Measurements from ENCODE around the gene MMP8.

MMP8 gene

DNA sequence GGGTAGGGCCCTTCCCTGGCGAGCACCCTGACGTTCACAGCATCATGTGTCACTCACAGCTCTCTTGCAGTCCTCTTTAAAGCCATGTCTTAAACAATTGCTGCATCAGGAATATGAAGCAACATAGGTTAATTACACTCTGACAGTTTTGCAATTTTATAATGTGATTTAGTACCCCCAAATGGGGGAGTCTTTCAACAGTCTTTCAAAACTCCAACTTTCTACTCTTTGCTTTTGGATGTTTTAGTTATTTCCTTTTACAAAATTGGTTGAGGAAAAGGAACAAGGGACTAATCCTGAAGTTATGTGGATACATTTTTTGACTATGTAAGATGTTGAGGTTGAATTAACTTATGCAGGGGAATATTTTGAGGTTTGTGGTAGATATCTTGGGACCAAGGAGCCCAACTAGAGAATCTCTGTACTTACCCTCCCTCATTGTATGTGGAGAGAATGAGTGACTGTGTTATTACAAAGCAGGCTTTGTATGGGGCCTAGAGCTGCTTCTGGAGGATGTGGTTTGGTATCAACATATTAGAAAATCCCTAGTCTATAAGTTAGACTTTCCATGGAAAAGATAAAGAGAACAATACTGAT lies at the start of gene MMP8:
Gene MMP8, minus strand, starts transcription at position 51 of the 597 bp plus-strand sequence. CDS start 99 bp downstream, outside the sequence.
- H3K9ac ChIP-seq (ENCODE audit: low read length in 5 of 5) = no peak within 1 kb of the TSS
- H3K4me3 ChIP-seq (ENCODE audit: low read depth in 1 of 5, low read length in 5 of 5) = no peak within 1 kb of the TSS
- H3K36me3 ChIP-seq (ENCODE audit: control insufficient read depth in 5 of 5, insufficient read depth in 5 of 5, low read length in 5 of 5) = no peaks in the 10 kb centered on the region
- H3K4me1 ChIP-seq (ENCODE audit: control insufficient read depth in 5 of 5, insufficient read depth in 5 of 5, low read length in 5 of 5) = peaks cover 0 to under 1% (median 0%) of the 10 kb centered on the region in 5 donors
- H3K27ac ChIP-seq (ENCODE audit: low read depth, low read length) = no peak within 1 kb of the TSS
- no peaks in the 10 kb centered on the region for H3K9me3 ChIP-seq (ENCODE audit: control insufficient read depth in 5 of 5, low read length in 5 of 5)
- H3K27me3 ChIP-seq (ENCODE audit: control insufficient read depth in 5 of 5, insufficient read depth in 4 of 5, low read length in 5 of 5) = no peaks in the 10 kb centered on the region

- Histone ChIP-seq H3K36me3 (ENCODE audit: control insufficient read depth in 5 of 5, insufficient read depth in 5 of 5, low read length in 5 of 5) (no peaks in the 10 kb centered on the region), H3K27me3 (ENCODE audit: control insufficient read depth in 5 of 5, insufficient read depth in 4 of 5, low read length in 5 of 5) (no peaks in the 10 kb centered on the region), H3K4me3 (ENCODE audit: low read depth in 1 of 5, low read length in 5 of 5) (no peak overlapping the region), H3K4me1 (ENCODE audit: control insufficient read depth in 5 of 5, insufficient read depth in 5 of 5, low read length in 5 of 5) (peaks cover 0 to 6% (median 0%) of the 10 kb centered on the region in 5 donors), H3K9ac (ENCODE audit: low read length in 5 of 5) (no peak overlapping the region), H3K27ac (ENCODE audit: low read depth, low read length) (no peak overlapping the region), H3K9me3 (ENCODE audit: control insufficient read depth in 5 of 5, low read length in 5 of 5) (no peaks in the 10 kb centered on the region)
These were observed 48.6 kb upstream of the MMP8 start for GRCh38 chr11:102773386-102773785.

GRCh38 chr11:102771351-102771750 lies 46.6 kb upstream of the MMP8 start:
- Histone ChIP-seq H3K4me3 (ENCODE audit: low read depth in 1 of 5, low read length in 5 of 5) (no peak overlapping the region), H3K9ac (ENCODE audit: low read length in 5 of 5) (no peak overlapping the region), H3K9me3 (ENCODE audit: control insufficient read depth in 5 of 5, low read length in 5 of 5) (no peaks in the 10 kb centered on the region), H3K4me1 (ENCODE audit: control insufficient read depth in 5 of 5, insufficient read depth in 5 of 5, low read length in 5 of 5) (peaks cover 0 to 6% (median 0%) of the 10 kb centered on the region in 5 donors), H3K27me3 (ENCODE audit: control insufficient read depth in 5 of 5, insufficient read depth in 4 of 5, low read length in 5 of 5) (peaks cover 0 to 4% (median 0%) of the 10 kb centered on the region in 5 donors), H3K27ac (ENCODE audit: low read depth, low read length) (no peak overlapping the region), H3K36me3 (ENCODE audit: control insufficient read depth in 5 of 5, insufficient read depth in 5 of 5, low read length in 5 of 5) (no peaks in the 10 kb centered on the region)

DNA sequence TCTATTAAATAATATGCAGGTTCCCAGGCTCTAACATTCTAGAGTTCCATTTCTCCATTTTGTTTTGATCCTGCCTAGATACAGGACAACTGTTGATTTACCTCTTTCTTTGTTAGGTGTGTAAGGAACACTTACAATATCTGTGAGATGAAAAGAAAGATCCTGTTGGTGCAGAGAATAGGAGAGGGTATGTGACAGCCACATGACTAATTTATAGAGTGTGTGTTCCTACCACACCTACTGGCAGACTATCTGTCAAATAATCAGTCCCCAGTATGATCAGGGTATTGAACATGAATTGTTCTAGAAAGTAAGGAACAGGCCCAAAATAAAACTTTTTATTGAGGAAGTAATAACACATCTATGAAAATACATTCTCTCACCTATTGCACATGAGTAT lies 45.4 kb upstream of the MMP8 start:
- H3K4me1 ChIP-seq (ENCODE audit: control insufficient read depth in 5 of 5, insufficient read depth in 5 of 5, low read length in 5 of 5) = peaks cover 0 to 6% (median 0%) of the 10 kb centered on the region in 5 donors
- H3K27ac ChIP-seq (ENCODE audit: low read depth, low read length) = no peak overlapping the region
- H3K36me3 ChIP-seq (ENCODE audit: control insufficient read depth in 5 of 5, insufficient read depth in 5 of 5, low read length in 5 of 5) = no peaks in the 10 kb centered on the region
- H3K9ac ChIP-seq (ENCODE audit: low read length in 5 of 5) = no peak overlapping the region
- H3K4me3 ChIP-seq (ENCODE audit: low read depth in 1 of 5, low read length in 5 of 5) = no peak overlapping the region
- H3K9me3 ChIP-seq (ENCODE audit: control insufficient read depth in 5 of 5, low read length in 5 of 5) = no peaks in the 10 kb centered on the region
- H3K27me3 ChIP-seq (ENCODE audit: control insufficient read depth in 5 of 5, insufficient read depth in 4 of 5, low read length in 5 of 5) = peaks cover 0 to 8% (median 0%) of the 10 kb centered on the region in 5 donors

DNA sequence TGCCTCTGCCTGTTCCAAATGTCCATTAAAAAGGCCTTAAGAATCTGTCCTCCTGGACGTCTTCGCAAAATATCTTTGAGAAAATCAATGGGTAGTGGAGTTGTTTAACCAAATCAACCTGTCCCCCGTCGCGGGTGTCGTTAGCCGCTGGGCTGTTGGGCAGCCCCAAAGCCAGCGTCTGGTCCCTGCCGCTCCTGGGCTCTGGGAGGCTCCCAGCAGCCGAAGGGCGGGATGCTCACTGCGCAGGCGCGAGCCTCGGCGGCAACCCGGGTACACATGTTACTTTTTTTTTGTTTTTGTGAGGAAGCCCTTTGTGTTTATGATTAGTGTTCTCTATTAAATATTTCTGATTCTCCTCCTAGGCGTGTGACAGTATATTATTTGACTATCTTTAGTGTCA lies 43.0 kb upstream of the MMP8 start:
- Histone ChIP-seq H3K9ac (ENCODE audit: low read length in 5 of 5) (no peak overlapping the region), H3K27me3 (ENCODE audit: control insufficient read depth in 5 of 5, insufficient read depth in 4 of 5, low read length in 5 of 5) (peaks cover 0 to 8% (median 0%) of the 10 kb centered on the region in 5 donors), H3K4me1 (ENCODE audit: control insufficient read depth in 5 of 5, insufficient read depth in 5 of 5, low read length in 5 of 5) (peaks cover 0 to 6% (median 0%) of the 10 kb centered on the region in 5 donors), H3K9me3 (ENCODE audit: control insufficient read depth in 5 of 5, low read length in 5 of 5) (no peaks in the 10 kb centered on the region), H3K36me3 (ENCODE audit: control insufficient read depth in 5 of 5, insufficient read depth in 5 of 5, low read length in 5 of 5) (no peaks in the 10 kb centered on the region), H3K27ac (ENCODE audit: low read depth, low read length) (no peak overlapping the region), H3K4me3 (ENCODE audit: low read depth in 1 of 5, low read length in 5 of 5) (no peak overlapping the region)

DNA sequence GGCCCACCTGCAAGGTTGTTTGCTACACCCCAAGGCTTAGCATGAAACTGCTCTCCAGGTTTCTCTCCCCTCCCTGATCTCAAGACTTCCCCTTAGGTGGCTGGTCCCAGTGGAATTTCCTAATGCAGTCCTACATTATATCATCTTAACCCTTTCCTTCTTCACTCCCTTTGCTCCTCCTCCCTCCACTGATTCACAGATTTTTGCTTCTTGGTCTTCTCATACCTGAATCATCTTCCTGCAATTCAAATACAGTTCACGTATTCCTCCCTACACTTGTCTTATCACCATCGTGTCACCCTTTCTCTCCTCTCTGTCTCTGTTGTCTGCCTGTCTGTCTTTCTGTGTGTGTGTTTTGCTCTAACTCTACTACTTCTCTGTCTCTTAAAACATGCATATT lies 38.7 kb upstream of the MMP8 start:
- peaks cover 0 to 10% (median 0%) of the 10 kb centered on the region in 5 donors for H3K27me3 ChIP-seq (ENCODE audit: control insufficient read depth in 5 of 5, insufficient read depth in 4 of 5, low read length in 5 of 5)
- H3K9ac ChIP-seq (ENCODE audit: low read length in 5 of 5) = no peak overlapping the region
- H3K9me3 ChIP-seq (ENCODE audit: control insufficient read depth in 5 of 5, low read length in 5 of 5) = no peaks in the 10 kb centered on the region
- no peak overlapping the region for H3K27ac ChIP-seq (ENCODE audit: low read depth, low read length)
- H3K4me3 ChIP-seq (ENCODE audit: low read depth in 1 of 5, low read length in 5 of 5) = no peak overlapping the region
- peaks cover 0 to 10% (median 0%) of the 10 kb centered on the region in 5 donors for H3K4me1 ChIP-seq (ENCODE audit: control insufficient read depth in 5 of 5, insufficient read depth in 5 of 5, low read length in 5 of 5)
- H3K36me3 ChIP-seq (ENCODE audit: control insufficient read depth in 5 of 5, insufficient read depth in 5 of 5, low read length in 5 of 5) = no peaks in the 10 kb centered on the region

GRCh38 chr11:102762361-102762767 lies 37.6 kb upstream of the MMP8 start:
- Histone ChIP-seq H3K36me3 (ENCODE audit: control insufficient read depth in 5 of 5, insufficient read depth in 5 of 5, low read length in 5 of 5) (no peaks in the 10 kb centered on the region), H3K9ac (ENCODE audit: low read length in 5 of 5) (no peak overlapping the region), H3K4me3 (ENCODE audit: low read depth in 1 of 5, low read length in 5 of 5) (no peak overlapping the region), H3K27me3 (ENCODE audit: control insufficient read depth in 5 of 5, insufficient read depth in 4 of 5, low read length in 5 of 5) (peaks cover 0 to 7% (median 0%) of the 10 kb centered on the region in 5 donors), H3K27ac (ENCODE audit: low read depth, low read length) (no peak overlapping the region), H3K9me3 (ENCODE audit: control insufficient read depth in 5 of 5, low read length in 5 of 5) (no peaks in the 10 kb centered on the region), H3K4me1 (ENCODE audit: control insufficient read depth in 5 of 5, insufficient read depth in 5 of 5, low read length in 5 of 5) (peaks cover 0 to 16% (median 3%) of the 10 kb centered on the region in 5 donors)

DNA sequence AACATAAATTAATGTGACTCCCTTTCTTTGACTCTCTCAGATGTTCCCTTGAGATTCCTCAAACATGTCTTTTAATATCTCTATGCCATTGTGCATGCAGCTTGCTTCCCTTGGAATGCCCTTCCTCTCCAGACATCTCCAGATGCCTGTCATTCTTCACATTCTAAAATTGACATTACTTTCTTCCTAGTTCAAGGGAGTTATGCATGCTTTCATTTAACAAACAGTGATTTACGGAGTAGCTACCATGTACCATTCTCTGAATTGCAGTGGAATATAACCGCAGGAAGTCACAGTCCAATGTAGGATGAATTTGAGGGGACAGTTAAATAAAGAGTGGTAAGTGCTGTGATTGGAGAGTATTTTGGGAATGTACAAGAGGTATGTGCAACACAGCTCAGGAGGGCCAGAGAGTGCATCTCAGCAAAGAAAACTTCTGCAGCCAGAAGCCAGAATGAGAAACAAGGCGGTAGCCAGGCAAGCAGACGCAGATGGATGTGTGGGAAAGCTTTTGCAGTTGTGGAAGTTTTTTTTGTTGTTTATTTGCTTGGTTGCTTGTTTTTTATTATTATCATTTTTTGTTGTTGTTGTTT lies 37.0 kb upstream of the MMP8 start:
- peaks cover 0 to 16% (median 3%) of the 10 kb centered on the region in 5 donors for H3K4me1 ChIP-seq (ENCODE audit: control insufficient read depth in 5 of 5, insufficient read depth in 5 of 5, low read length in 5 of 5)
- H3K9ac ChIP-seq (ENCODE audit: low read length in 5 of 5) = no peak overlapping the region
- no peaks in the 10 kb centered on the region for H3K36me3 ChIP-seq (ENCODE audit: control insufficient read depth in 5 of 5, insufficient read depth in 5 of 5, low read length in 5 of 5)
- no peak overlapping the region for H3K4me3 ChIP-seq (ENCODE audit: low read depth in 1 of 5, low read length in 5 of 5)
- no peaks in the 10 kb centered on the region for H3K9me3 ChIP-seq (ENCODE audit: control insufficient read depth in 5 of 5, low read length in 5 of 5)
- peaks cover 0 to 7% (median 0%) of the 10 kb centered on the region in 5 donors for H3K27me3 ChIP-seq (ENCODE audit: control insufficient read depth in 5 of 5, insufficient read depth in 4 of 5, low read length in 5 of 5)
- no peak overlapping the region for H3K27ac ChIP-seq (ENCODE audit: low read depth, low read length)

- Histone ChIP-seq H3K9ac (ENCODE audit: low read length in 5 of 5) (no peak overlapping the region), H3K27ac (ENCODE audit: low read depth, low read length) (no peak overlapping the region), H3K4me1 (ENCODE audit: control insufficient read depth in 5 of 5, insufficient read depth in 5 of 5, low read length in 5 of 5) (peaks cover 0 to 16% (median 3%) of the 10 kb centered on the region in 5 donors), H3K4me3 (ENCODE audit: low read depth in 1 of 5, low read length in 5 of 5) (no peak overlapping the region), H3K27me3 (ENCODE audit: control insufficient read depth in 5 of 5, insufficient read depth in 4 of 5, low read length in 5 of 5) (peaks cover 0 to 4% (median 0%) of the 10 kb centered on the region in 5 donors), H3K9me3 (ENCODE audit: control insufficient read depth in 5 of 5, low read length in 5 of 5) (no peaks in the 10 kb centered on the region), H3K36me3 (ENCODE audit: control insufficient read depth in 5 of 5, insufficient read depth in 5 of 5, low read length in 5 of 5) (no peaks in the 10 kb centered on the region)
These were observed 35.7 kb upstream of the MMP8 start for GRCh38 chr11:102760344-102761035.

Measured in subcutaneous abdominal adipose tissue (tissue), 5 donors.